ENCODE results near the gene GRB10.

DNA sequence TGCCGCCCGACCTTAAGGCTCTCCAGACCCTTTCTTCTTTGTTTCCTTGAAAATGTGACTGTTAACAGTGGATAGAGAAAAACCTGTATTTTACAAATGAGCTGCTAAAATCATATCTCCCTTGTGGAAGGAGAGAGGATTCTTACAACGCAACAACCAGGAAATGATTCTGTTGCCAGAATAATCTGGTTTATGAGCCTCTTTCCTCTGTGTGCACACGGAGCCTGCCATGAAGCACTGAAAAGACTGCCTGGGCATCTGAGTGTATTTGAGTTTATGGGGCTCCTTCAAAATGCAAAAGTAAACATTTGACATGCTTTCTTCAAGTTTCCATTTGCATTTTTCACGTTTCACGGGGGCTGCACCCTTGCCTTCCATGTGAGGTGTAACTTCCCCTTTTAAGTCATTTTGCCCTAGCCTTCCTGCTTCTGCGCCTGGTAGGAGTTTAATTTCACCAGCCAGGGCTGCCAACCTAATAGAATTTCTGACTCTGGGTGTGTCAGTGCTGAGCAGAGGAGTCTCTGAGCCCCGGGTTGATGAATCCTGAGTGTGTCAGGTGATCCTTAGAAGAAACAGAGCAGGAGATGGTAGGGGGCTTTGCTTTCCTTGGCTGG is 101.2 kb downstream of the GRB10 start:
- TF ChIP-seq TAF1 (IDR thresholded peaks at IDR 0.05; ENCODE audit: borderline replicate concordance, low read depth, low read length): no peak
- TF ChIP-seq POLR2A (IDR thresholded peaks at IDR 0.05; ENCODE audit: low read depth, low read length): no peak
- TF ChIP-seq POLR2AphosphoS5 (IDR thresholded peaks at IDR 0.05; ENCODE audit: low read depth, low read length): no peak

Measured in GM12892 (cell line).